T-cell (primary cell): ENCODE results near the gene EBP. TPM values are rescaled to one million over a fixed set of nuclear protein-coding genes. Genes with fewer than 3 reads are reported as not detected.

Experiments
- ATAC-seq, 4 experiments: fragments of 200-7000 bp in 3 of 4; fragments of 150-1000 bp in 1 of 4; cut with Tn5 transposase; replicated peaks in 1 of 4; 1 replicate in 3 of 4; 2 replicates in 1 of 4; pipeline ENCODE4 v1.10.0; 2021; ENCODE audit warnings: moderate library complexity in 3 of 4, mild to moderate bottlenecking in 2 of 4, moderate number of reproducible peaks in 1 of 4
- CTCF ChIA-PET, 2 donors: fragments of 300-600 bp; sonication (Branson Sonifier 250); formaldehyde crosslinking; loops; one replicate each; lab custom pipeline; 2022; ENCODE audit warnings: antibody characterized with exemption in 2 of 2; lab: Charles Lee
- POLR2A ChIA-PET, 2 donors: fragments of 300-600 bp; sonication (Branson Sonifier 250); formaldehyde crosslinking; loops; one replicate each; lab custom pipeline; 2022; ENCODE audit warnings: antibody characterized with exemption in 2 of 2; lab: Charles Lee
- DNase-seq, 35 experiments: peaks; one replicate each; pipeline versions ENCODE4 v3.0.0 to v3.0.0-alpha.2; 2013 to 2023
- H3K27ac ChIP-seq: one replicate; pipeline ENCODE4 v1.5.1; 2013; ENCODE audit warnings: low read length
- H3K27me3 ChIP-seq, 2 experiments: replicated peaks in 1 of 2; 1 replicate in 1 of 2; 2 replicates in 1 of 2; pipeline versions ENCODE4 v1.6.1 to v1.7.0; 2013; ENCODE audit warnings: low read length in 1 of 2, mixed read lengths in 1 of 2; ENCODE audit not compliant: control insufficient read depth in 2 of 2, insufficient read depth in 2 of 2; ENCODE audit errors: extremely low read depth in 1 of 2
- H3K36me3 ChIP-seq, 2 donors: 1 replicate in 1 of 2; 2 replicates in 1 of 2; pipeline versions ENCODE4 v1.6.1 to v1.7.0; 2013; ENCODE audit warnings: low read length in 1 of 2; ENCODE audit not compliant: control insufficient read depth in 2 of 2, insufficient read depth in 1 of 2; ENCODE audit errors: extremely low read depth in 1 of 2
- H3K4me1 ChIP-seq, 2 experiments: 1 replicate in 1 of 2; 2 replicates in 1 of 2; pipeline versions ENCODE4 v1.6.1 to v1.7.0; 2013; ENCODE audit warnings: low read length in 2 of 2, mixed read lengths in 1 of 2; ENCODE audit not compliant: insufficient read depth in 2 of 2, control insufficient read depth in 1 of 2; ENCODE audit errors: extremely low read depth in 1 of 2
- H3K4me3 ChIP-seq, 2 donors: 1 replicate in 1 of 2; 2 replicates in 1 of 2; pipeline versions ENCODE4 v1.5.1 to v1.7.0; 2013; ENCODE audit warnings: mild to moderate bottlenecking in 2 of 2, low read length in 1 of 2, moderate library complexity in 1 of 2; ENCODE audit not compliant: control insufficient read depth in 1 of 2; ENCODE audit errors: extremely low read depth in 1 of 2
- H3K9me3 ChIP-seq: 2 replicates; pipeline ENCODE4 v1.7.0; 2013
- H3K27ac Mint-ChIP-seq, 2 donors: one replicate each; pipeline ENCODE4 v1.8.0; 2020 to 2021; ENCODE audit warnings: mild to moderate bottlenecking in 2 of 2, mixed read lengths in 2 of 2
- H3K27me3 Mint-ChIP-seq, 2 donors: one replicate each; pipeline ENCODE4 v1.8.0; 2021 to 2022; ENCODE audit warnings: mixed read lengths in 2 of 2
- H3K36me3 Mint-ChIP-seq: one replicate; pipeline ENCODE4 v1.8.0; 2021; ENCODE audit warnings: mixed read lengths
- H3K4me1 Mint-ChIP-seq, 3 donors: one replicate each; pipeline ENCODE4 v1.8.0; 2020 to 2022; ENCODE audit warnings: mixed read lengths in 3 of 3, mild to moderate bottlenecking in 1 of 3
- H3K4me3 Mint-ChIP-seq, 3 donors: one replicate each; pipeline ENCODE4 v1.8.0; 2020 to 2022; ENCODE audit warnings: mild to moderate bottlenecking in 3 of 3, mixed read lengths in 3 of 3, moderate library complexity in 3 of 3
- H3K9me3 Mint-ChIP-seq, 3 donors: one replicate each; pipeline ENCODE4 v1.8.0; 2020 to 2022; ENCODE audit warnings: mixed read lengths in 3 of 3
- WGBS: methylation state at CpG from one replicate; pipeline ENCODE4 v1.1.5; 2013; ENCODE audit warnings: missing lambda C conversion rate; ENCODE audit not compliant: insufficient coverage; 5-methylcytosine and 5-hydroxymethylcytosine counted together
- total RNA-seq, 35 experiments: library from RNA in 6 of 35; stranded (reverse) in 6 of 35; fragments of 120-200 nt in 1 of 35; gene quantifications; one replicate each; pipeline versions ENCODE4 v1.2.1 to v1.2.4 and lab custom pipeline; 2013 to 2026

EBP gene
- total RNA-seq (10 to 100 TPM; 41.1 to 60.4 (median 46.1) TPM), total RNA-seq (lab: John Stamatoyannopoulos, UW) (4.4 to 27.5 (median 11.3) reads per million in 29 experiments)
- 59.0 TPM for total RNA-seq (2013)

DNA sequence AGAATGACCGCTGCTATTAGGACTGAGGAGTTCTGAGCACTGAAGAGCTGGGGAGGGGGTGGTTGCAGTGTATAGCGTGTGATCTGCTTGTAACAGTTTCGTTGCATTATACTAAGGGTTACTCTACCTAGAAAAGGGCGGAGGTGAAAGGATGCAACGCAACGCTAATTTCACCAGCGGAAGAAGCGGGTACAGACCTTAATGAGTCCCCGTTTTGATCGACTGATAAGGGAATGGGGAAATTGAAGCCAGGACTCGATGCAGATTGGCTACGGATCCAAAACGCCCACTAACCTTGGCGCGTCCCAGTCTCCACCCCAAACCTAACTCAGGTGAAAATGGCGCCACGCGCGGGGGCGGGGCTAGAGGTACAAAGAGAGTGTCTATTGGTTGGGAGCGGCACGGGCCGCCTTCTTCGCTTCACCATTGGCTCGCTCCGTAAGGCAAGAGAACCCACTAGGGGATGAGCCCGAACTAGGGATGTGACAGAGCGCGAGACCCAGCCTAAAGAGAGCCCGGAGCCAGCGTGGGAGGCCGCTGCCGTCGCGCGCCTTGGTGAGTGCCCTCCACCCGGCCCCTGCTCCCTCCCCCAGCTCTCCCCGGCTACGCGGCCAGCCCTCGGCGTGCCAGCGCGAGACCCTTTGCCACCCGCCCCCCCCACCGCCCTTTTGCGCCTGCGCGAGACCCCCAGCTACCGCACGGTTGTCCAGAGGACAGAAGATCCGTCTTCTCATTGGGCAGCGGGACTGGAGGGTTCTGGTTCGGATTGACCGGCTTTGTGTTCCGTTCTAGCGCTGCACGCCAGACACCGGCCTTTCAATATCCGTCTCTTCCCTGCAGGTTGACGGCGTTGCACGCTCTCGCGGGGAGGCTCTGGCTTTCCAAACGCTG lies at the start of gene EBP:
TSS of gene EBP (plus strand) at position 456 of the 891 bp plus-strand sequence. CDS start 1,964 bp downstream, outside the sequence.
- ATAC-seq, result peak; percentile 95 to 98 (median 95)
- H3K9me3 Mint-ChIP-seq, result no peaks in the 10 kb centered on the region
- peaks cover 7% of the 10 kb centered on the region for H3K36me3 Mint-ChIP-seq
- ChIA-PET POLR2A (interaction anchor here (0.6 kb wide), 2 partner anchors 45 to 872 kb away, joined by 3 read pairs; no protein-coding TSS in a partner anchor), CTCF (interaction anchor here in 1 of 2 donors (0.6 to 1.0 kb wide), 2 partner anchors 15 to 18 kb away, joined by 3 to 6 read pairs; partner anchors contain the start of gene TBC1D25)
- H3K9me3 ChIP-seq, result no peaks in the 10 kb centered on the region
- 0% methylated on average over 21 of the region's 66 CpGs for WGBS
- no peaks in the 10 kb centered on the region for H3K27me3 Mint-ChIP-seq
- peak within 1 kb of the TSS; percentile 61 to 76 for H3K4me3 ChIP-seq
- peak; percentile 84 to 96 (median 92) for DNase-seq
- peak within 1 kb of the TSS; percentile 93 to 97 for H3K27ac Mint-ChIP-seq
- peak within 1 kb of the TSS; percentile 85 to 89 (median 85) for H3K4me3 Mint-ChIP-seq
- H3K27me3 ChIP-seq, result no peaks in the 10 kb centered on the region
- peak within 1 kb of the TSS; percentile 92 for H3K27ac ChIP-seq
- peaks cover 26 to 41% (median 30%) of the 10 kb centered on the region in 3 donors for H3K4me1 Mint-ChIP-seq
- peaks cover 0 to 12% of the 10 kb centered on the region in 2 donors for H3K36me3 ChIP-seq
- peaks cover 12 to 39% of the 10 kb centered on the region in 2 experiments for H3K4me1 ChIP-seq

DNA sequence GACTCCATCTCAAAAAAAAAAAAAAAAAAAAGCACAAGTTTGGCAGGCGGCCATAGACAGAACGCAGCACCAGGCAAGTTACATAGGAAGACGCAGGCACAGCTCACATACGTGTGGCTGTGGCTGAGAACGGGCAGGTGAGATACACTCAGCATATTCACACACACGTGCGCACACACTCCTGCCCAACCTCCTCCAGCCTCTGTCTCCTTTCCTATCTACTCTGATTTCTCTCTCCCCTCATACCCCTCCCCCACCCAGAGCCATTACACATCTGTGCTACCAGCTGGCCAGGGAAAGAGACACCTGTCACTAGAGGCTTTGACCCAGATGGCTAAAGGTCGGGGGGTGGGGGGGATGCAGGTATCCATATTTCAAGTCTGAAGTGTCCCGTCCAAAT lies 49.4 kb upstream of the EBP start:
- H3K27me3 ChIP-seq, result no peaks in the 10 kb centered on the region
- H3K4me1 ChIP-seq, result peaks cover 4 to 25% of the 10 kb centered on the region in 2 experiments
- ATAC-seq, result no peak
- CTCF ChIA-PET, result no interaction called here
- WGBS, result 100% methylated on average over 1 of the region's 9 CpGs
- no peak for DNase-seq
- H3K36me3 ChIP-seq, result no peaks in the 10 kb centered on the region
- Mint-ChIP-seq H3K27me3 (peaks cover 0 to 12% of the 10 kb centered on the region in 2 donors), H3K27ac (no peak overlapping the region), H3K36me3 (peaks cover 4% of the 10 kb centered on the region), H3K4me3 (no peak overlapping the region), H3K9me3 (no peaks in the 10 kb centered on the region), H3K4me1 (peaks cover 19 to 37% (median 33%) of the 10 kb centered on the region in 3 donors)
- no peak overlapping the region for H3K4me3 ChIP-seq
- H3K9me3 ChIP-seq, result no peaks in the 10 kb centered on the region
- POLR2A ChIA-PET, result no interaction called here
- no peak overlapping the region for H3K27ac ChIP-seq

DNA sequence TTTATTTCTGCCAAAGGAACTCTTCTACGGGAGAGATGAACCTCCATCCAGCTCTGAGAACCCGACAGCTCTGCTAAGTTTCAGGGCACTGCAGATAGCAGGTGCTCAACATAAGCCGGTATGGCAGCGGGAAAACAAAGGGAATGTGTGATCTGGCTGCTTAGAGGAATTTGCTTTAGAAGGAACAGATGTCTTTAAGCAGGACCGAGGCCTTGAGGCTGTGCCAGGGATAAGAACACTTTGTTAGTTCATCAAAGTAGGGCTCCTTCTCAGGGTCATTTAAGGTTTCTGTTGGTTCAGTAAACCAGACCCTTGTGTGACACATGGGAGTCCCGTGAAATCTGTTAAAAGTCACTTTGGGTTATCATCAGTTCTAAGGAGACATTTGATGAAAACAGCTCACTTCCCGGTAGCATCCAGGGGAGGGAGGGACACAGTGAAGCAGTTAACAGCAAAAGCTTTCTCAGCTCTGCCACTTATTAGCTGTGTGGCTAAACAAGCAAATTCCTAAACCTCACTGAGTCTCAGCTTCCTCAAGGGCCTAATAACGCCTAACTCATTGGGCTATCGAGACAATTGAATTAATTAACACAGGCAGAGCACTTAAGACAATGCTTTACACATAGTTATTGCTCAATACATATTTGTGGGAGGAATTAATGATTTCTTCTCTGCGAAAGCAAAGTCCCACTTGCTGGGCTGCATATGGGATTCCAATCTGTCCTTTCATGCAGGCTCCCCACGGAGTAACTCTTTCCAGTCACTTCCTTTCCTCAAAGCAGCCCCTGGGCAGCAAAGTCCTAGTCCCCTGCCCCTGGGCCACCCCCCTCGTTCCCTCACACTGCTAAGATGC lies 48.5 kb upstream of the EBP start:
- Histone ChIP-seq H3K4me1 (peaks cover 4 to 24% of the 10 kb centered on the region in 2 experiments), H3K27ac (no peak overlapping the region), H3K36me3 (peaks cover 0 to under 1% of the 10 kb centered on the region in 2 donors), H3K4me3 (no peak overlapping the region), H3K27me3 (no peaks in the 10 kb centered on the region), H3K9me3 (no peaks in the 10 kb centered on the region)
- peaks cover 23 to 37% (median 33%) of the 10 kb centered on the region in 3 donors for H3K4me1 Mint-ChIP-seq
- WGBS, result 90% methylated on average over 5 of the region's 12 CpGs
- ChIA-PET CTCF (no interaction called here), POLR2A (no interaction called here)
- peaks cover 0 to 12% of the 10 kb centered on the region in 2 donors for H3K27me3 Mint-ChIP-seq
- no peaks in the 10 kb centered on the region for H3K9me3 Mint-ChIP-seq
- peaks cover 4% of the 10 kb centered on the region for H3K36me3 Mint-ChIP-seq
- H3K4me3 Mint-ChIP-seq, result no peak overlapping the region
- ATAC-seq (no peak), DNase-seq (no peak)
- no peak overlapping the region for H3K27ac Mint-ChIP-seq

DNA sequence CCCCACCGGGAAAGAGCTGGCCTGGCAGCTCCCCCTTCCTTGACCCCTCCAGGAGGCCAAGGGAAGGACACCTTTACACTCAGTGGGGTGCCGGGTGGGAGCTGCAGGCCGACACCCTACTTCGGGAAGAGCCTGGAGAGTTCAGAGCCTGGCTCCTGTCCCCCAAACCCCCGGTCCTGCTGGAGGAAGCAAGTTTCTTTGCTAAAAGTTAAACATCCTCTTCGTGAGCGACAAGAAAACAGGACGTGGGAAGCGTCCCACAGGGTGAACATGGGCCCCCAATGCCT lies 48.0 kb upstream of the EBP start:
- ChIA-PET CTCF (no interaction called here), POLR2A (no interaction called here)
- Histone ChIP-seq H3K4me1 (peaks cover 4 to 24% of the 10 kb centered on the region in 2 experiments), H3K4me3 (no peak overlapping the region), H3K36me3 (peaks cover 0 to 4% of the 10 kb centered on the region in 2 donors), H3K9me3 (no peaks in the 10 kb centered on the region), H3K27me3 (no peaks in the 10 kb centered on the region), H3K27ac (no peak overlapping the region)
- Mint-ChIP-seq H3K27ac (no peak overlapping the region), H3K27me3 (peaks cover 0 to 12% of the 10 kb centered on the region in 2 donors), H3K4me1 (peaks cover 24 to 37% (median 33%) of the 10 kb centered on the region in 3 donors), H3K4me3 (no peak overlapping the region), H3K36me3 (peaks cover 6% of the 10 kb centered on the region), H3K9me3 (no peaks in the 10 kb centered on the region)
- DNase-seq, result no peak
- no peak for ATAC-seq
- WGBS, result 65% methylated on average over 4 of the region's 9 CpGs

DNA sequence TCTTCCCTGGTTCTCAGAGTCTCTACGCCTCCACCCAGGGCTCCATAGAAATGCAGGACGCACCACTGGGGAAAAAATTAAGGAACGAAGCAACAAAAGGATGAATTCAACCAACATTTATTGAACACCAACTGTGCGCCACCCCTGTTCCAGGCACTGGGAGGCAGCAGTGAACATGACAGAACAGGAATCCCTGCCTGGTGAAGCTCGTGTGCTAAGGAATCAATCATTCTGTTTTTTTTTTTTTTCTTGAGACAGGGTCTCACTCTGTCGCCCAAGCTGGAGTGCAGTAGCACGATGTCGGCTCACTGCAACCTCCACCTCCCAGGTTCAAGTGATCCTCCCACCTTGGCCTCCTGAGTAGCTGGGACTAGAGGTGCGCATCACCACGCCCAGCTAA lies 47.5 kb upstream of the EBP start:
- Histone ChIP-seq H3K4me3 (no peak overlapping the region), H3K4me1 (peaks cover 4 to 24% of the 10 kb centered on the region in 2 experiments), H3K36me3 (peaks cover 0 to 7% of the 10 kb centered on the region in 2 donors), H3K9me3 (no peaks in the 10 kb centered on the region), H3K27me3 (no peaks in the 10 kb centered on the region), H3K27ac (no peak overlapping the region)
- H3K27me3 Mint-ChIP-seq, result peaks cover 0 to 12% of the 10 kb centered on the region in 2 donors
- H3K27ac Mint-ChIP-seq, result no peak overlapping the region
- DNase-seq (no peak), ATAC-seq (no peak)
- H3K36me3 Mint-ChIP-seq, result peaks cover 8% of the 10 kb centered on the region
- no CpG with 5 or more reads among the region's 10 CpGs for WGBS
- CTCF ChIA-PET, result interaction anchor here in 1 of 2 donors (0.7 kb wide), 1 partner anchor 387 kb away, joined by 3 read pairs; no protein-coding TSS in a partner anchor
- peaks cover 24 to 37% (median 32%) of the 10 kb centered on the region in 3 donors for H3K4me1 Mint-ChIP-seq
- no peak overlapping the region for H3K4me3 Mint-ChIP-seq
- POLR2A ChIA-PET, result no interaction called here
- H3K9me3 Mint-ChIP-seq, result no peaks in the 10 kb centered on the region

DNA sequence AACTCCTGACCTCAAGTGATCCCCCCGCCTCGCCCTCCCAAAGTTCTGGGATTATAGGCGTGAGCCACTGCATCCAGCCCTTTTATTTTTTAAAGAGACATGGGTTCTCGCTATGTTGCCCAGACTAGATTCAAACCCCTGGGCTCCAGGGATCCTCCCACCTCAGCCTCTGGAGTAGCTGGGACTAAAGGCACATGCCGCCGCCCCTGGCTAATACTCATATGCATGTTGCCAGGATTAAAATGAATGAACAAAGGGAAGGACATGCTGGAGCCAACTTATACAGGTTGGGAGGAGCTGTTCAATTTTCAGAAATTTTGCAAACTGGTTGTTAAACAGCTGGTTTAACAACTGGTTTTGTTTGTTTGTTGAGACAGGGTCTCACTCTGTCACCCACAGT lies 47.0 kb upstream of the EBP start:
- ATAC-seq (no peak), DNase-seq (no peak)
- Mint-ChIP-seq H3K4me1 (peaks cover 21 to 34% (median 28%) of the 10 kb centered on the region in 3 donors), H3K27me3 (peaks cover 0 to 12% of the 10 kb centered on the region in 2 donors), H3K36me3 (peaks cover 10% of the 10 kb centered on the region), H3K4me3 (no peak overlapping the region), H3K9me3 (no peaks in the 10 kb centered on the region), H3K27ac (no peak overlapping the region)
- H3K4me3 ChIP-seq, result no peak overlapping the region
- no CpG with 5 or more reads among the region's 6 CpGs for WGBS
- CTCF ChIA-PET, result interaction anchor here in 1 of 2 donors (0.5 to 0.7 kb wide), 2 partner anchors 252 to 388 kb away, joined by 3 to 9 read pairs; no protein-coding TSS in a partner anchor
- POLR2A ChIA-PET, result no interaction called here
- H3K4me1 ChIP-seq, result peaks cover 4 to 21% of the 10 kb centered on the region in 2 experiments
- peaks cover 0 to 7% of the 10 kb centered on the region in 2 donors for H3K36me3 ChIP-seq
- no peak overlapping the region for H3K27ac ChIP-seq
- H3K27me3 ChIP-seq, result no peaks in the 10 kb centered on the region
- H3K9me3 ChIP-seq, result no peaks in the 10 kb centered on the region
